SHP77 treated with DMSO at 0.1 percent for 48 hours (cell line): ENCODE measurements around the gene ADGRL1.

ENCODE experiments used
- DNase-seq: peaks from one replicate; lab custom pipeline; 2025; lab: John Stamatoyannopoulos, UW

ADGRL1 gene

GRCh38 chr19:14138576-14139265 is 67.2 kb downstream of the ADGRL1 start:
- DNase-seq = no peak

- DNase-seq = peak; percentile 100
Observed at GRCh38 chr19:14136509-14137281, 69.3 kb downstream of the ADGRL1 start, which contains the start of gene ASF1B. ASF1B (minus strand) TSS chr19:14136589; CDS start chr19:14136456, 133 bp downstream.

DNA sequence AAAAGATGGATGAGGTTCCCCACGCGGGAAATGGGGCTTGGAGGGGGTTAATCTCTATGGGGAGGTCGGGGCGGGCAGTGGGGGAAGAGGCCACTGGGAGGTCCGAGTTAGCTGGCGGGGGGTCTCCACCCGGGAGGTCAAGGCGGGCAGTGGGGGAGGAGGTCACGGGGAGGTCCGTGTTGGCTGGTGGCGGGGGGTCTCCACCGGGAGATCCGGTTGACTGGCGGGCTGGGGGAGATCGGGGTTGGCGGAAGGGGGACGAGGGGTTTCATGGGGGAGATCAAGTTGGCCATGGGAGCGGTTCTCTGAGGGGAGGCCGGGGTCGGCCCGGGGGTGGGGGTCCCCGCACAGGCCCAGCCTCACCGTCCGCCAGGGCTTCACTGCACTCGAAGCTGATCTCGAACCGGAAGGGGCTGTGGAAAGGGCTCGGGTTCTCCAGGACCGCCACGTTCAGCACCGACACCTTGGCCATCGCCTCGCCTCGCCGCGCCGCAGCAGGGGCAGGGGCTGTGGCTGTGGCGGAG is 69.9 kb downstream of the ADGRL1 start:
- DNase-seq = no peak

DNA sequence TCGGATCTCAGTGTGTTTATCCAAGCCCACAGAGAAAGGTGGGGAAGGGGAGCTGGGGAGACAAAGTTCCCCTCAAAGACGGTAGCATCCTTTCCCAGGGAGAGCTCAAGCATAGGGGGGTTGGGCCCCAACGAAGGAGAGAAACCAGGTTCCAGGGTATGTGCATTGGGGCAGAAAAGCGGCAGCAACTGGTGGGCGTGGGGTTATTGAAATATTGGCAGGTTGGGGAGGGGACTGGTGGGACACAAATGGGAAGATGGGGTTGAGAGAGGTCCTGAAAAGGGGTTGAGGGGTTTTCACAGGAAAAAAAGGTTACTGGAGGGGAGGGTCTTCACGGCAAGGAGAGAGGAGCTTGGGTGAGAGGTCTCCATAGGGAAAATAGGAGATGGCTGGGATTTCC is 70.6 kb downstream of the ADGRL1 start:
- no peak for DNase-seq

- no peak for DNase-seq
Observed at GRCh38 chr19:14127929-14128509, 78.0 kb downstream of the ADGRL1 start.

- DNase-seq = no peak
Observed at GRCh38 chr19:14127176-14127575, 78.8 kb downstream of the ADGRL1 start.

DNA sequence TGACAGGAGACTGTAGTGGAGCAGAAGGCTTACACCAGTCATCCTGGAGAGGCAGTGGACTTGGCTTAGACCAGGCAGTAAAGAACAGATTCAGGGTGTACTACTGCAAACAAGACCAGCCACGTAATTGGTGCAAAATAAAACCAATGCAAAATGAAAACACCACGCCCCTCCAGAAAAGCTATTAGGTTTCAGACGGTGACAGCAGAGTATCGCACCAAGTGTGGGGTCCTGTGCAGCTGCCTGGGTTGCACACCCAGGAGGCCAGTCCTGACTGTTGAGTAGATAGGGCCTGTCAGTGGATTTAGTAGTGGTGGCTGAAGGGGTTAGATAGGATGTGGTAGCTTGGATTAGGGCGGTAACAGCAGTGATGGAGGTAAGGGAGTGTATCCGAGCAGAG is 83.0 kb downstream of the ADGRL1 start:
- no peak for DNase-seq

- no peak for DNase-seq
Observed at GRCh38 chr19:14120497-14120780, 85.5 kb downstream of the ADGRL1 start.

DNA sequence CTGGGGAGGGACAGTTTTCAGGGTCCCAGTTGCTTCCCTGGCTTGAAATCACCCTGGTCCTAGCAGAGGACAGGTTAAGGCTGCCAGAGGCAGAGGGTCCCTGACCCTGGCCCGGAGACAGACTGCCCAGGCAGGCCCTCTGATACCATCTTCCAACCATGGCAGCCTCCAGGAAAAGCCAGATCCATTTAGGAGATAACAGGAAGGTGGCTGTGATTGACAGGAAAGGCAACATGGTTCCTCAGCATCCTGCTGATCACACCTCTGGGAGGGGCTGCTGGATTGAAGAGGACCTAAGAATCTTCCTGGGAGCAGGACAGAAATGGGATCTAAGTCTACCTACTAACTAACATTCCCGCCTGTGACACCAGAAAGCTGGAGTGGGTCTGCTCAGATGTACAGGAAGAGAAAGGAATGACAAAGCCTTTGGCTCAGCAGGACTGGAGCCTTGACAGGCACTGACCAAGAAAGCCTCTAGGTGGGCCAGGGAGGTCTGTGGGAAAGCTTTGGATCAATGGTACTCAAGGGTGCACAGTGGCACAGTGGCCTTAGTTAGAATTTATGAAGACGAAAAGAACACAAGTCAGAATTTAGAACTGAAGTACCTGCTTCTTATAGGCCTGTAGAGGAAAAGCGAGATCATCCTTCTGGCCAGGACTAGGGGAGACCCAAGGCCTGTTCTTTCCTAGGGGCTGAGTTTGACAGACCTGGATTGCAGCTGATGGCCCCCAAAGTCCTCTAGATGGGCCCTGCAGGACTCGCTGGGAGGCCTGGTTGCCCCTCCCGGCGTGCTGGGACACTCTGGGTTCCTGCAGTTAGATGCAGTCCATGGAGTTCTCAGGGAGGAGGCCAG is 86.1 kb downstream of the ADGRL1 start:
- no peak for DNase-seq

DNA sequence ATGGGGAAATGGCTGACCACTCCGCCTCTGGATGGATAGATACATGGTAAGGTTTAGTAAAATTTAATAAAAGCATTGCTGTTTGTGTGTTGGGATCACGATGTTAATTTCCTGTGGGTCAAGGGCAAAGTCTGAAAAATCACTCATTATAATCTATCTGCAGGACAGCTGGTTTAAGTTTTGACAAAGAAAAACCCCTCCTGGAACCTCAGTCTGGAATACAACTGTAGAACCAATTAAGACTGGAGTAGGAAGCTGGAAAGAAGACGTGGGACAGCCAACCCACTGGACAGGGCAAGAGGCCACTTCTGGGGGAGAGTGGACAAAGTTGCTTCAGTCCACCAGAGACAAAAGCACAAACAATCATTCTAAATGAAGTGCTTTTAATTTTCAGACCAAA is 86.8 kb downstream of the ADGRL1 start:
- no peak for DNase-seq

DNA sequence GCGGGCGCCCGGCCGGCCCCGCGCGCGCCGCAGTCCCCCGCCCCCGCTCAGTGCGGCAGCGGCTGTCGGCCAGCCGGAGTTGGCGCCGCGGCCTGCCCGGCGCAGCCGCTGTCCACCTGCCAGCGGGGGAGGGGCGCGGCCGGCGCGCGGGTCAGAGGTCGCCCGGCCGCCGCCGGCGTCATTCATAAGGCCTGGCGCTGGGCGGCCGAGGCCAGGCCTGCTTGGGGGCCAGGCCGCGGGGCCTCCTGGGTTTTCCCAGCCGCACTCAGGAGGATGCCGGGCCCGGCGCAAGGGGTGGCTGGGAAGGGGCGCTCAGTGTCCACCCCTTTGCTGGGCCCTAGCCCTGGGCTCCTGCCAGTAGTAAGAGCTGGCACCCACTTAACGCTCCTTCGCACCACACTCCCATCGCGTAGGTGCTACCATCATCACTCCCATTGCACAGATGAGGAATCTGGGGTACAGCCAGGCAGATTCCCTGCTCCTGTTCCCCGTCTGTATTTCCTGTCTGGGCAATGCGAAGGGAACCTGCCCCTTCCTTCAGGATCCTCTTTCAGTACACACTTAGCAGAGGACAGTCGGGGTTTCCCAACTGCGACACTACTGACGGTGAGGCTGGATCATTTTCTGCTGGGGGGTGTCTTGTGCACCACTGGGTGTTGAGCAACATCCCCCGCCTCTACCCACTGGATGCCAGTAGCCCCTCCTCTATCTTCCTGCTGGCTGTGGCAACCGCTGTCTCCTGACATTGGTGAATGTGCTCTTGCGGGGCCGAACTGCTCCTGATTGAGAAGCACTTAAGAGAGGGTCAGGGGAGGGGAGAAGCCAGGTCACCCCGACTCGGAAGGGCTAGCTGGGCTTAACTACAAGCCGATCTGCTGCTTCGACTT is 87.6 kb downstream of the ADGRL1 start:
- peak; percentile 52 for DNase-seq

DNA sequence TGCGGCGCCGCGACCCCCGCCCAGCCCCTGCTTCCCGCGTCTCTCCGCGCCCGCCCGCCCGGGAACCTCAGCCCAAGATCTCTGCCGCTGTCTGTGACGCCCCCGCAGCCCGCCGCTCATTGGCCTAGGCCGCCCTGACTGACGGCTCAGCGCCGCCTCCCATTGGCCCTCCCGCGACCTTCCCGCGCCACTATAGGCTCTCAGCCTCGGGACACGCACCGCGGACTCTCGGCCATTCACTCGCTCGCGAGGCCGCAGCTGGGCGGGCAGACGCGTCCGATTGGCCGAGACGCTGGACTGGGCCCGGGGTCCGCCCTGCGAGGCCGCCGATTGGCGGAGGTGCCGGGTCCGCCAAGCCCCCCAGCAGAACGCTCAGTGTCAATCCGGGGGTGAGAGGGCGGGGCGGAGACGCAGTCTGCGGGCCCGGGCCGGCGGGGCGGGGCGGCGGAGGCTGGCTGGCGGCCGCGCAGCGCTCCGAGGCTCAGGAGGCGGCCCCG is 88.3 kb downstream of the ADGRL1 start, which contains the start of gene PRKACA:
Gene PRKACA (minus strand): TSS at position 95 of the 497 bp plus-strand sequence. CDS start 215 bp downstream, outside the sequence.
- peak; percentile 94 for DNase-seq

GRCh38 chr19:14116918-14117578 is 88.9 kb downstream of the ADGRL1 start:
- DNase-seq = no peak

GRCh38 chr19:14116525-14116917 is 89.4 kb downstream of the ADGRL1 start:
- DNase-seq = no peak

DNA sequence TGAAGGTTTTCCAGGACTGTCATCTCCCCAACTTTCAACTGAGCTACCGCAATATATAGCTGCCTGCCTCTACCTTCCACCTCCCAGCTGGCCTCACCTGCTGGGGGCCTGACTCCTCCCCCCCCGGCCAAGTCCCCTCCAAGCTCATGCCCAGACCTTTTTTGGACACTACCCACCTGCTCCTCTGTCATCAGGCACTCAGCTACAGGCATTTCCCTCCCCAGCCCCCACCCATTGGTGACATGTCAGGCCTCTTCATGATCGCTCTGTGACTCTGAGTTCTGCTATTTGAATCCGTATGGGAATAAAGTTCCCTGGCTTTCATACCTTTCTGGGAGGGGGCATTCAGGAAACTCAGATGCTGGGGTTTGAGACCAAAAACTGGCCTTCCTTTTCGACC is 90.2 kb downstream of the ADGRL1 start:
- no peak for DNase-seq

- DNase-seq = no peak
Observed at GRCh38 chr19:14114854-14115253, 91.1 kb downstream of the ADGRL1 start.

- no peak for DNase-seq
Observed at GRCh38 chr19:14114439-14114838, 91.5 kb downstream of the ADGRL1 start.

- DNase-seq = no peak
Observed at GRCh38 chr19:14113762-14114414, 92.1 kb downstream of the ADGRL1 start.

- no peak for DNase-seq
Observed at GRCh38 chr19:14112809-14113385, 93.1 kb downstream of the ADGRL1 start.
